Stimulated activated CD4-positive, alpha-beta T cell treated with anti-CD3 and anti-CD28 coated beads, Interleukin-15, amount 100 ng/mL, for 1 hour (primary cell): ENCODE measurements around the gene CRY1.
"Not testable (repeated sequence)": the region's sequence is repeated elsewhere in the genome, so short reads cannot be mapped to it uniquely, and the experiment has no call there.

Experiments
- DNase-seq, 2 donors: peaks; one replicate each; pipeline ENCODE4 v3.0.0-alpha.2; 2020; ENCODE audit warnings: low read depth in 1 of 2, low spot score in 1 of 2

Gene CRY1

GRCh38 chr12:107066691-107067090 lies 26.7 kb downstream of the CRY1 start:
- no peak for DNase-seq

- no peak for DNase-seq
Observed at GRCh38 chr12:107064687-107065086, 28.7 kb downstream of the CRY1 start.

DNA sequence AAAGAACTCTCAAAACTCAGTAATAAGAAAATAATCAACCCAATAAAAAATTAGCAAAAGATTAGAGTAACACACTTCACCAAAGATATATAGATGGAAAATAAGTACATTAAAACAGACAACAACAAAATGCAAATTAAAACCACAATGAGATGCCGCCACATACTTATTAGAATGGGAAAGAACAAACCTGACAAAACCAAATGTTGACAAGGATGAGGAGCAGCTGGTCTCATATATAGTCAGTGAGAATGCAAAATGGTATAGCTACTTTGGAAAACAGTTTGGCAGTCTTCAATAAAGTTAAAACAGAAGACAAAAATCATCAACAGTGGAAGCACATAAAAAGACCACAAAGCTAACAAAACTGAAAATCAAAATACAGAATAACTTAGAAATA lies 29.1 kb downstream of the CRY1 start:
- DNase-seq = no peak

GRCh38 chr12:107058190-107058589 lies 35.2 kb downstream of the CRY1 start:
- no peak for DNase-seq

DNA sequence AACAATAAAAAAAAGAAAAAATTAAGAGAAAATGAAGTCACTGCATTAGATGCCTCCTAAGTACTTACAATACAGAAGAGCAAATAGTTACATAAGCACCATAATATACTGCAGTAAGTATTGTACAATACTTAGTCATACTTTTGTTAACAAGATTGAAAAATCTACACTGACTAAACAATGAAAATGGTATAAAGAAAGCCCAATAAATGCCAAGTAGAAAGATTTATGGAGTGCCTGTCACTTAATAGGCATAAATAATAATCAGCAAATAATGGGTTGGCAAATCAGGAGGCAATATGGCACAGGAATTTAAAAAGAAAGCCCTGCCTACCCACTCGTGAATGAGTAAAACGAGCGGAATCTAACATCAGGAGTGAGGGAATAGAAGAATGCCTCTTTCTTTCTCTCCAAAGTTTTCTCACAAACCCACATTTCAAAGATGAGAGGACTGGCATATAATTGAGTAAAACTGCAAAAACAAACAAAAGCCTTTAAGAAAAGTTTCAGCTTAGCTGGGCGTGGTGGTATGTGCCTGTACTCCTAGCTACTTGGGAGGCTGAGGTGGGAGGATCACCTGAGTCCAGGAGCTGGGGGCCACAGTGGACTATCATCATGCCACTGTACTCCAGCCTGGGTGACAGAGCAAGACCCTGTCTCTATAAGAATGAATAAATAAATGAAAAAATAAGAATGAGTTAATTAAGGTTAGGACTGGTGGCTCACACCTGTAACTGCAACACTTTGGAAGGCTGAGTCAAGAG lies 36.1 kb downstream of the CRY1 start:
- no peak for DNase-seq

GRCh38 chr12:107053709-107054108 lies 39.6 kb downstream of the CRY1 start:
- DNase-seq = no peak

DNA sequence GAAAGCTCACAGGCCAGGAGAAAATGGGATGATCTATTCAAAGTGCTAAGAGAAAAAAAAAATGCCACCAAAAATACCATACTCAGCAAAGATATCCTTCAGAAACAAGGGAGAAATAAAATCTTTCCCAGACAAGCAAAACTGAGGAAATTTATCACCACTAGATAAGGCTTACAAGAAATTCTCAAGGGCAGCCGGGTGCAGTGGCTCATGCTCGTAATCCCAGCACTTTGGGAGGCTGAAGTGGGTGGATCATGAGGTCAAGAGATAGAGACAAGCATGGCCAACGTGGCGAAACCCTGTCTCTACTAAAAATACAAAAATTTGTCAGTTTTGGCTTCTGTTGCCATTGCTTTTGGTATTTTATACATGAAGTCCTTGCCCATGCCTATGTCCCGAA lies 48.2 kb downstream of the CRY1 start:
- no peak for DNase-seq

DNA sequence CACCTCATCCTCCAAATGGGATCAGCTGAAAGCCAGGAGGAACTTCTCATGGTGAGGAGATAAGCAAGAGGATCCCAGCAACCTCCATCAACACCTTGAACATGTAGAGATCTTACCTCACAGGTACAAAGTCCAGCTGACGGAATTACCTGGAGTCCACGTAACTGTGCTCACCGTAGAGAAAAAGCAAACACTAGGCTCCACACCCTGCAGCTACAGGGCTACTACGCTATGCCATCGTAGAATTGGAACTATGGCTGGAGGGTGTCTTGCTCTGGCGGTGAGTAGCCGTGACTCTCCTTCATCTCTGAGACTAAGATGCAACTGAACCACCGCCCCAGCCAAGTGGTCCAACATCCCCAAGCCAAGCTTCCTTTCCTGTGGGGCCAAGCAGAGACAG lies 50.5 kb downstream of the CRY1 start:
- no peak for DNase-seq

DNA sequence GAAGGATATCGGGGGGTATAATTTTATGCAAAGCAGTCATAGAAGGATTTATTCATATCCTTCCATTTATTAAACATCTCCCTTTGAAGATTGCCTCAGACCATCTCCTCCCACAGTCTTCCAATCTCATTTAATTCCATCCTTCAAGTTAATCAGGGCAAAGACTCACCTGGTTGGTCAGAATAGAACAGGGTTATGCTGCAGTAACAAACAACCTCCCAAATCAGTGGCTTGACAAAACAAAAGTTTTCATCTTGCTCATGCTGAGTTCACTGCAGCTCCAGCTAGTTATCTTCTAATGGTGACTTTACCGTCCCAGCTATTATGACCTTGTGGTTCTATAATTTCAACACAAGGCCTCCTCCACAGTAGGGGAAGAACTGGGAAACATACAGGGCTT lies 57.6 kb downstream of the CRY1 start:
- DNase-seq = no peak

DNA sequence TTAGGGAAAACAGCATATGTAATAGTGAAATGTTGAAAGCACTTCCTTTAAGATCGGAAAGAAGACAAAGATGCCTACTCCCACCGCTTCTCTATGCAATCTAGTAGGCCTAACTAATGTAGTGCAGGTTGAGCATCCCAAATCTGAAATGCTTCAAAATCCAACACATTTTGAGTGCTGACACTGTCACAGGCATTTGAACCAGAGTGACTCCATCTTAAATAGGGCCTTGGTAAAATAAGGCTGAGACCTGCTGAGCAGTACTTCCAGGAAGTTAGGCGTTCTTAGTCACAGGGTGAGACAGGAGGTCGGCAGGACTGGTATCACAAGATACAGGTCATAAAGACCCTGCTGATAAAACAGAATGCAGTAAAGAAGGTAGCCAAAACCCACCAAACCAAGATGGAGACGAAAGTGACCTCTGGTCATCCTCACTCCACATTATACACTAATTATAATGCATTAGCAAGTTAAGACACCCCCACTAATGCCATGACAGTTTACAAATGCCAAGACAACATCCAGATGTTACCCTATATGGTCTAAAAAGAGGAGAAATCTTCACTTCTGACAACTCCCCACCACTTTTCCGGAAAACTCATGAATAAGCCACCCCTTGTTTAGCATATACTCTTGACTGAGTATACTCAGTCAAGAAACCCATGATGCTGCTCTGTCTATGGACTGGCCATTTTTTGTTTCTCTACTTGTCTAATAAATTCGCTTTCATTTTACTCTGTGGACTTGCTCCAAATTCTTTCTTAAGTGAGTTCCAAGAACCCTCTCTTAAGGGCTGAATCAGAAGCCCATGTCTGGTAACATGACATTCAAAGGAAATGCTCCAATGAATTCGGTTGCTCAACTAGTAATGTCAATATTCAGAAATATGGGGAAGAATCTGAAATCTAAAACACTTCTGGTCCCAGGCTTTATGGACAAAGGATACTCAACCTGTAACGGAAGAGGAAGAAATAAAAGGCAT lies 59.3 kb downstream of the CRY1 start:
- no peak for DNase-seq

DNA sequence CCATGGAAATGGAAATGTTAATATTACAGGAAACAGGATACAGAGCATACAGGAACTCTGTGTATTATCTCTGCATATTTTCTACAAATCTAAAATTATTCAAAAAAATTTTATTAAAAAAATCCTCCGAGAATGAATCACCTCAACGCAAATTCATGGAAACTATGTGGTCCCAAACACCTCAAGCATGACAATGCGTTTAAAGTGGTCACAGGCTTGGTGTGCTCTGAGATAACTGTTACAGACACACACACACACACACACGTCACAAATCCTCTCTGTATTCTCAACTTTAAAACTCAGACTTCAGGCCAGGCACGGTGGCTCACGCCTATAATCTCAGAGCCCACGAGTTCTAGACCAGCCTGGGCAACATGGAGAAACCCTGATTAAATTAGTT lies 61.1 kb downstream of the CRY1 start:
- no peak for DNase-seq

GRCh38 chr12:107031061-107031460 lies 62.3 kb downstream of the CRY1 start:
- no peak for DNase-seq

- no peak for DNase-seq
Observed at GRCh38 chr12:107029081-107029480, 64.3 kb downstream of the CRY1 start.

DNA sequence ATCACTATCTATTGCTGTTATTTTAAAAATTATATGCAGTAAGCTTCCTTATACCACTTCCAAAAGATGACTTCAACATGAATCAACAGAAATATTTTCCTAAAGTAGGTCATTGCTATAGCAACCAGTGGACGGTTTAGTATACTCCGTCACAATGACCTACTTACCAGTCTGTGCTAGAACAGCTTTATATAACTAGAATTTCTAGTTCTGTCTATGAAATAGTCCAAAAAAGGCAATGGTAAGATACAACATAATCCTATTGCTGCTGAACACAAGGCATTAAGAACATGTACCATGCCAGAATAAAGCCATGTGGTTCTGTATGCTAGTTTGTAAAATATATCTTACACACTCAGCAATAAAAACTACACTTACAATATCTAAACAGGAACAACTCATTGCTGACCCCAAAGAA lies 65.7 kb downstream of the CRY1 start:
- DNase-seq = no peak

GRCh38 chr12:107026806-107027635 lies 66.3 kb downstream of the CRY1 start:
- no peak for DNase-seq

DNA sequence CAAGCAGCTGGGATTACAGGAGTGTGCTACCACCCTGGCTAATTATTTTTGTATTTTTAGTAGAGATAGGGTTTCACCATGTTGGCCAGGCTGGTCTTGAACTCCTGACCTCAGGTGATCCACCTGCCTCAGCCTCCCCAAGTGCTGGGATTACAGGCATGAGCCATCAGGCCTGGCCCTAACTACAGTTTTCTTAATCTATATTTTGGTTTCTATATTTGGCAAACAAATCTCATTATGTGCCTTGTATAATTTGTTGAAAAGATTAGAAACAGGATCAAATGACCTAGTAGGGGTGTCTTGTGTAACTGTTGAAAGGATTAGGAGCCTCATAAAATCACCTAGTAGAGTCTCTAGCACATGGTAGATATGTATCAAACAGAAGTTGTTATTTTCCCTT lies 67.0 kb downstream of the CRY1 start:
- not testable (repeated sequence) for DNase-seq

DNA sequence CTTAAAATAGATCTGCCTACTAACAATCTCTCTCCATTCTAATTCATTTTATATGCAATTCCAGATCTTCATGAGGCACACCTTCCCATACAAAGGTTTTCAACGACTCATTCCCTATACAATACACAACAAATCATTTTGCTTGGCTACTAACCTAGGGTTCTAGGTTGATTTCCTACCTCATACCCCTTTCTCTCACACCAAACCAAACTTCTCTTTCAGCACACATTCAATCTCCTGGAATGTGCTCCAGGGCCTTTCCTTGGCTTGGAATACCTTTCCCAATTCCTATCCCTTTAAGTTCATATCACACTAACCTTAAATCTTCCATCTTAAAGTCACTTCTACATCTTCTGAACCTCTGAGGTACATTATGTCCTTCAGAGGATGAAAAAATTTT lies 67.7 kb downstream of the CRY1 start:
- DNase-seq = no peak

GRCh38 chr12:107019546-107019945 lies 73.8 kb downstream of the CRY1 start:
- DNase-seq = no peak

- no peak for DNase-seq
Observed at GRCh38 chr12:107017042-107017441, 76.3 kb downstream of the CRY1 start.

GRCh38 chr12:107014055-107014454 lies 79.3 kb downstream of the CRY1 start:
- no peak for DNase-seq

GRCh38 chr12:107012736-107013425 lies 80.5 kb downstream of the CRY1 start:
- no peak for DNase-seq
